HepG2 (cell line): ENCODE data around the gene SH2D3A. TPM values are rescaled to one million over a fixed set of nuclear protein-coding genes. Genes with fewer than 3 reads are reported as not detected.

Experiments
- ERF ChIP-seq: IDR thresholded peaks from 2 replicates; pipeline ENCODE4 v1.6.1; 2018; ENCODE audit warnings: missing biosample characterization, missing genetic modification reagents
- ETV5 ChIP-seq: IDR thresholded peaks from 2 replicates; pipeline ENCODE4 v1.6.1; 2018; ENCODE audit warnings: missing biosample characterization, missing genetic modification reagents, inconsistent platforms, borderline replicate concordance
- GATAD1 ChIP-seq: IDR thresholded peaks from 2 replicates; pipeline ENCODE4 v1.6.1; 2016; ENCODE audit warnings: missing genetic modification reagents, missing compliant biosample characterization
- MYNN ChIP-seq: sonication (generic); formaldehyde crosslinking; IDR thresholded peaks from 2 replicates; pipeline ENCODE4 v1.4.0; 2020; ENCODE audit warnings: mild to moderate bottlenecking, low read depth, missing genetic modification reagents
- ZNF343 ChIP-seq: sonication (generic); formaldehyde crosslinking; IDR thresholded peaks from 2 replicates; pipeline ENCODE4 v1.4.0; 2020; ENCODE audit warnings: mild to moderate bottlenecking, missing genetic modification reagents
- ZNF484 ChIP-seq: sonication (generic); formaldehyde crosslinking; IDR thresholded peaks from 2 replicates; pipeline ENCODE4 v1.5.1; 2020; ENCODE audit warnings: mild to moderate bottlenecking, low read depth, missing genetic modification reagents, borderline replicate concordance
- polyA plus RNA-seq, 8 experiments: library from polyadenylated mRNA; depleted of rRNA in 3 of 8; stranded (reverse) in 7 of 8; unstranded in 1 of 8; fragments of >200 nt; fragmentation: Illumina TruSeq in 4 of 8; extraction: Trizol in 4 of 8; gene quantifications; 2 replicates each; pipeline versions ENCODE4 v1.2.1 to v1.2.3, GENCODE V29; 2011 to 2016; ENCODE audit warnings: low read depth in 4 of 8, missing spikeins in 1 of 8, mixed read lengths in 1 of 8; ENCODE audit not compliant: insufficient read depth in 1 of 8
- total RNA-seq, 5 experiments: library from RNA; depleted of rRNA; stranded (reverse); fragments of >200 nt; fragmentation: Illumina TruSeq; extraction: Trizol; gene quantifications; 2 replicates each; pipeline ENCODE4 v1.2.3, GENCODE V29; 2016; ENCODE audit warnings: low read depth in 1 of 5
- TF ChIP-seq, protein P1 (sequence below): sonication (generic); formaldehyde crosslinking; IDR thresholded peaks from 2 replicates; pipeline ENCODE4 v1.4.0; 2020; ENCODE audit warnings: missing genetic modification reagents
- TF ChIP-seq, protein P2 (sequence below): IDR thresholded peaks from 2 replicates; pipeline ENCODE4 v1.6.1; 2016; ENCODE audit warnings: low read depth, borderline replicate concordance
- TF ChIP-seq, protein P3 (sequence below): IDR thresholded peaks from 2 replicates; pipeline ENCODE4 v1.4.0; 2020; ENCODE audit warnings: mild to moderate bottlenecking, missing genetic modification reagents
- TF ChIP-seq, protein P4 (sequence below): sonication (generic); formaldehyde crosslinking; IDR thresholded peaks from 2 replicates; pipeline ENCODE4 v1.5.0; 2020; ENCODE audit warnings: mild to moderate bottlenecking, missing genetic modification reagents

The SH2D3A gene
- total and polyA plus RNA-seq, 2 of the 13 experiments (the other 11 are each of a cell fraction or from before 2014, with no cell fraction given): 1.0 to 2.2 TPM

DNA sequence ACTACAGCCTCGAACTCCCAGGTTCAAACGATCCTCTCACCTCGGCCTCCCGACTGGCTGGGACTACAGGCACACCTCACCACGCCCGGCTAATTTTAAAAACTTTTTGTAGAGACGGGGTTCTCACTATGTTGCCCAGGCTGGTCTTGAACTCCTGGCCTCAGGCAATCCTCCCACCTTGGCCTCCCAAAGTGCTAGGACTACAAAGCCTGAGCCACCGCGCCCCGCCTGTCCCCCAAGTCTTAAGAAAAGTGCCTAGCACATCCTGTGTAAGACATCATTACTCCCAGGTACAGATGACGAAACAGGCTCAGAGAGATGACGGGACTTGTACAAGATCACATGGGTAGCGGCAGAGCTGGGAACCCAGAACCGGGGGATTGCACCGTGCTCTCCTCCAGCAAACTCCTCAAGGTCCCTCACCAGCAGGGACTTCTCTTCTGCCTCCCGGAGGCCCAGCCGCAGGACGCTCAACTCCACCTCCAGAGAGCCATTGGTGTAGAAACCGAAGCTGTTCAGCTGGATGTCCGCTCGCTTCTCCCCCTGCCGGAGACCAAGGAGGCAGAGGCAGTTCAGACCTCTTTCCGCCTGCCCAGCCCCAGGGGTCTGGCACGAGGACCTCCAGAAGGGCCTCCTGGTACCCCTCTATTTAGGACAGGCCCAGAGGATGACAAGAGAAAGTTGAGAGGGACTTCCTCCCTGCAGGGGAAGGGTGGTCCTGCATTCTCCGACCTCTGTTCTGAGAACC is 30.9 kb downstream of the SH2D3A start (continued):
- TF ChIP-seq, protein P1, sequence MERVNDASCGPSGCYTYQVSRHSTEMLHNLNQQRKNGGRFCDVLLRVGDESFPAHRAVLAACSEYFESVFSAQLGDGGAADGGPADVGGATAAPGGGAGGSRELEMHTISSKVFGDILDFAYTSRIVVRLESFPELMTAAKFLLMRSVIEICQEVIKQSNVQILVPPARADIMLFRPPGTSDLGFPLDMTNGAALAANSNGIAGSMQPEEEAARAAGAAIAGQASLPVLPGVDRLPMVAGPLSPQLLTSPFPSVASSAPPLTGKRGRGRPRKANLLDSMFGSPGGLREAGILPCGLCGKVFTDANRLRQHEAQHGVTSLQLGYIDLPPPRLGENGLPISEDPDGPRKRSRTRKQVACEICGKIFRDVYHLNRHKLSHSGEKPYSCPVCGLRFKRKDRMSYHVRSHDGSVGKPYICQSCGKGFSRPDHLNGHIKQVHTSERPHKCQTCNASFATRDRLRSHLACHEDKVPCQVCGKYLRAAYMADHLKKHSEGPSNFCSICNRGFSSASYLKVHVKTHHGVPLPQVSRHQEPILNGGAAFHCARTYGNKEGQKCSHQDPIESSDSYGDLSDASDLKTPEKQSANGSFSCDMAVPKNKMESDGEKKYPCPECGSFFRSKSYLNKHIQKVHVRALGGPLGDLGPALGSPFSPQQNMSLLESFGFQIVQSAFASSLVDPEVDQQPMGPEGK: peak; percentile 34; the same call in 1 of the 2 replicates
- TF ChIP-seq ETV5 (CRISPR knock-in tag) (peak; percentile 57; the same call in 1 of the 2 replicates), ERF (peak; percentile 43; the same call in 1 of the 2 replicates), ZNF343 (CRISPR knock-in tag) (peak; percentile 33; the same call in 1 of the 2 replicates), ZNF484 (CRISPR knock-in tag) (no peak), GATAD1 (CRISPR knock-in tag) (peak; percentile 36; the same call in 1 of the 2 replicates), MYNN (0 out of 2 replicates have a peak, but pooled peaks have one; percentile 61)
- TF ChIP-seq, protein P2, sequence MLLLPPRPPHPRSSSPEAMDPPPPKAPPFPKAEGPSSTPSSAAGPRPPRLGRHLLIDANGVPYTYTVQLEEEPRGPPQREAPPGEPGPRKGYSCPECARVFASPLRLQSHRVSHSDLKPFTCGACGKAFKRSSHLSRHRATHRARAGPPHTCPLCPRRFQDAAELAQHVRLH (CRISPR knock-in tag): 0 out of 2 replicates have a peak, but pooled peaks have one; percentile 57
- TF ChIP-seq, protein P3, sequence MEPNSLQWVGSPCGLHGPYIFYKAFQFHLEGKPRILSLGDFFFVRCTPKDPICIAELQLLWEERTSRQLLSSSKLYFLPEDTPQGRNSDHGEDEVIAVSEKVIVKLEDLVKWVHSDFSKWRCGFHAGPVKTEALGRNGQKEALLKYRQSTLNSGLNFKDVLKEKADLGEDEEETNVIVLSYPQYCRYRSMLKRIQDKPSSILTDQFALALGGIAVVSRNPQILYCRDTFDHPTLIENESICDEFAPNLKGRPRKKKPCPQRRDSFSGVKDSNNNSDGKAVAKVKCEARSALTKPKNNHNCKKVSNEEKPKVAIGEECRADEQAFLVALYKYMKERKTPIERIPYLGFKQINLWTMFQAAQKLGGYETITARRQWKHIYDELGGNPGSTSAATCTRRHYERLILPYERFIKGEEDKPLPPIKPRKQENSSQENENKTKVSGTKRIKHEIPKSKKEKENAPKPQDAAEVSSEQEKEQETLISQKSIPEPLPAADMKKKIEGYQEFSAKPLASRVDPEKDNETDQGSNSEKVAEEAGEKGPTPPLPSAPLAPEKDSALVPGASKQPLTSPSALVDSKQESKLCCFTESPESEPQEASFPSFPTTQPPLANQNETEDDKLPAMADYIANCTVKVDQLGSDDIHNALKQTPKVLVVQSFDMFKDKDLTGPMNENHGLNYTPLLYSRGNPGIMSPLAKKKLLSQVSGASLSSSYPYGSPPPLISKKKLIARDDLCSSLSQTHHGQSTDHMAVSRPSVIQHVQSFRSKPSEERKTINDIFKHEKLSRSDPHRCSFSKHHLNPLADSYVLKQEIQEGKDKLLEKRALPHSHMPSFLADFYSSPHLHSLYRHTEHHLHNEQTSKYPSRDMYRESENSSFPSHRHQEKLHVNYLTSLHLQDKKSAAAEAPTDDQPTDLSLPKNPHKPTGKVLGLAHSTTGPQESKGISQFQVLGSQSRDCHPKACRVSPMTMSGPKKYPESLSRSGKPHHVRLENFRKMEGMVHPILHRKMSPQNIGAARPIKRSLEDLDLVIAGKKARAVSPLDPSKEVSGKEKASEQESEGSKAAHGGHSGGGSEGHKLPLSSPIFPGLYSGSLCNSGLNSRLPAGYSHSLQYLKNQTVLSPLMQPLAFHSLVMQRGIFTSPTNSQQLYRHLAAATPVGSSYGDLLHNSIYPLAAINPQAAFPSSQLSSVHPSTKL (CRISPR knock-in tag): peak; percentile 29; the same call in 1 of the 2 replicates
- TF ChIP-seq, protein P4, sequence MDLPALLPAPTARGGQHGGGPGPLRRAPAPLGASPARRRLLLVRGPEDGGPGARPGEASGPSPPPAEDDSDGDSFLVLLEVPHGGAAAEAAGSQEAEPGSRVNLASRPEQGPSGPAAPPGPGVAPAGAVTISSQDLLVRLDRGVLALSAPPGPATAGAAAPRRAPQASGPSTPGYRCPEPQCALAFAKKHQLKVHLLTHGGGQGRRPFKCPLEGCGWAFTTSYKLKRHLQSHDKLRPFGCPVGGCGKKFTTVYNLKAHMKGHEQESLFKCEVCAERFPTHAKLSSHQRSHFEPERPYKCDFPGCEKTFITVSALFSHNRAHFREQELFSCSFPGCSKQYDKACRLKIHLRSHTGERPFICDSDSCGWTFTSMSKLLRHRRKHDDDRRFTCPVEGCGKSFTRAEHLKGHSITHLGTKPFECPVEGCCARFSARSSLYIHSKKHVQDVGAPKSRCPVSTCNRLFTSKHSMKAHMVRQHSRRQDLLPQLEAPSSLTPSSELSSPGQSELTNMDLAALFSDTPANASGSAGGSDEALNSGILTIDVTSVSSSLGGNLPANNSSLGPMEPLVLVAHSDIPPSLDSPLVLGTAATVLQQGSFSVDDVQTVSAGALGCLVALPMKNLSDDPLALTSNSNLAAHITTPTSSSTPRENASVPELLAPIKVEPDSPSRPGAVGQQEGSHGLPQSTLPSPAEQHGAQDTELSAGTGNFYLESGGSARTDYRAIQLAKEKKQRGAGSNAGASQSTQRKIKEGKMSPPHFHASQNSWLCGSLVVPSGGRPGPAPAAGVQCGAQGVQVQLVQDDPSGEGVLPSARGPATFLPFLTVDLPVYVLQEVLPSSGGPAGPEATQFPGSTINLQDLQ (CRISPR knock-in tag): no peak
